Measurements from ENCODE around the gene CYBA. TPM values are rescaled to one million over a fixed set of nuclear protein-coding genes. Genes with fewer than 3 reads are reported as not detected.
A peak's percentile ranks its signal among the peaks of the same experiment; 100 is the strongest.

The CYBA gene
- total and polyA plus RNA-seq, 2 of the 13 experiments (the other 11 are each of a cell fraction or from before 2014, with no cell fraction given), result 196 to 250 TPM

DNA sequence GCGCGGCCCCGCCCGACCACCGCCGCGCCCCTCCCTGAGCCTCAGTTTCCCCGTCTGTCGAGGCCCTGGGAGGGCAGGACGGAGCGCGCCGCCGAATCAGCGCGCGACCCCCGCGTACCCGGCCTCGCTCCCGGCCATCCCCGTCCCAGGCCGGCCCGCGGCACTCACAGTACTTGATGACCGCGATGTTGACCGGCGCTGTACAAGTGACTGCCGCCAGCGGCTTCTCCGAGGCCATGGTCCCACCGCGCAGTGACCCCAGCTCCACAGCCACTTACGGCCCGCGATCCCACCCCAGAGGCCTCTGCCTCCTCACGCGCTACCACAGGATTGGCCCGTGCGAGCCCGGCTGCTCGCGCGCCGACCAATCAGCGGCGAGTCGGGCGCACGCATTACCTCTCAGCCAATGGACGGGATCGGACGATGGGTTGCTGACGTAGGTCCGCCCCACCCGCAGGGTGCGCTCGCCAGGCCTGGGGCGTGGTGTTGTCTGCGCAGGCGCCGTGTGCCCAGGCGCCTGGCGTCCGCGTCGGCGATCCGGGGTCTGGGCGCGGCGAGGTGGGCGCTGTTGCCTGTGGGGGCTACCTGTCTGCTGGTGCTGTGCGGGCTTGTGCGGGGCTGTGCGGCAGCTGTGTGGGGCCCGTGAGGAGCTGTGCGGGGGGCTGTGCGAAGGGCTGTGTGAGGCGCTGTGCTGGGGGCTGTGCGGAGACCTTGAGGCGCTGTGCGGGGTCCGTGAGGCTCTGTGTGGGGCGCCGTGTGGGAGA, 12.2 kb upstream of the CYBA start, which contains the start of gene MVD (continued):
- TF ChIP-seq ESRRA (CRISPR knock-in tag; IDR thresholded peaks at IDR 0.05; ENCODE audit: low read depth) (no peak; the same call in 1 of the 2 replicates), KDM3A (CRISPR knock-in tag; IDR thresholded peaks at IDR 0.05; ENCODE audit: low read depth) (peak; percentile 90), ZNF232 (CRISPR knock-in tag; IDR thresholded peaks at IDR 0.05; ENCODE audit: borderline replicate concordance) (peak; percentile 67), SPEN (CRISPR knock-in tag; IDR thresholded peaks at IDR 0.05; ENCODE audit: low read depth) (peak; percentile 92), SRSF9 (IDR thresholded peaks at IDR 0.05; ENCODE audit: borderline replicate concordance, insufficient read depth, low read depth, low read length, poor library complexity, severe bottlenecking) (no peak), PHF5A (CRISPR knock-in tag; IDR thresholded peaks at IDR 0.05; ENCODE audit: low read depth, unreplicated experiment) (peak; percentile 87), ZFP82 (CRISPR knock-in tag; IDR thresholded peaks at IDR 0.05; ENCODE audit: borderline replicate concordance) (peak; percentile 81; the same call in 1 of the 2 replicates), MLLT10 (CRISPR knock-in tag; IDR thresholded peaks at IDR 0.05) (no peak), NFKBIZ (CRISPR knock-in tag; IDR thresholded peaks at IDR 0.05) (no peak; the same call in 1 of the 2 replicates), NR2F1 (CRISPR knock-in tag; IDR thresholded peaks at IDR 0.05) (no peak), ZNF614 (CRISPR knock-in tag; IDR thresholded peaks at IDR 0.05; ENCODE audit: borderline replicate concordance) (0 out of 2 replicates have a peak, but pooled peaks have one; percentile 41), SMAD1 (CRISPR knock-in tag; IDR thresholded peaks at IDR 0.05; ENCODE audit: borderline replicate concordance, low read depth) (peak; percentile 80; the same call in 1 of the 2 replicates), ZNF331 (CRISPR knock-in tag; IDR thresholded peaks at IDR 0.05) (no peak; the same call in 1 of the 2 replicates), ZNF724P (CRISPR knock-in tag; IDR thresholded peaks at IDR 0.05; ENCODE audit: borderline replicate concordance) (peak; percentile 89; the same call in 1 of the 2 replicates), SMAD3 (CRISPR knock-in tag; IDR thresholded peaks at IDR 0.05) (no peak), AGO1 (IDR thresholded peaks at IDR 0.05; ENCODE audit: low read depth, low read length, poor library complexity, severe bottlenecking) (peak; percentile 74), NFE2L1 (CRISPR knock-in tag; IDR thresholded peaks at IDR 0.05; ENCODE audit: borderline replicate concordance) (no peak)
- TF ChIP-seq, protein P1, sequence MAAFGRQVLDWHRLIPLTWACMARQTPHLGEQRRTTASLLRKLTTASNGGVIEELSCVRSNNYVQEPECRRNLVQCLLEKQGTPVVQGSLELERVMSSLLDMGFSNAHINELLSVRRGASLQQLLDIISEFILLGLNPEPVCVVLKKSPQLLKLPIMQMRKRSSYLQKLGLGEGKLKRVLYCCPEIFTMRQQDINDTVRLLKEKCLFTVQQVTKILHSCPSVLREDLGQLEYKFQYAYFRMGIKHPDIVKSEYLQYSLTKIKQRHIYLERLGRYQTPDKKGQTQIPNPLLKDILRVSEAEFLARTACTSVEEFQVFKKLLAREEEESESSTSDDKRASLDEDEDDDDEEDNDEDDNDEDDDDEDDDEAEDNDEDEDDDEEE (CRISPR knock-in tag; IDR thresholded peaks at IDR 0.05), result peak; percentile 76
- TF ChIP-seq, protein P2, sequence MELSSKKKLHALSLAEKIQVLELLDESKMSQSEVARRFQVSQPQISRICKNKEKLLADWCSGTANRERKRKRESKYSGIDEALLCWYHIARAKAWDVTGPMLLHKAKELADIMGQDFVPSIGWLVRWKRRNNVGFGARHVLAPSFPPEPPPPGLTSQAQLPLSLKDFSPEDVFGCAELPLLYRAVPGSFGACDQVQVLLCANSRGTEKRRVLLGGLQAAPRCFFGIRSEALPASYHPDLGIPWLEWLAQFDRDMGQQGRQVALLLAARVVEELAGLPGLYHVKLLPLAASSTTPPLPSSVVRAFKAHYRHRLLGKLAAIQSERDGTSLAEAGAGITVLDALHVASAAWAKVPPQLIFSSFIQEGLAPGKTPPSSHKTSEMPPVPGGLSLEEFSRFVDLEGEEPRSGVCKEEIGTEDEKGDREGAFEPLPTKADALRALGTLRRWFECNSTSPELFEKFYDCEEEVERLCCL (CRISPR knock-in tag; IDR thresholded peaks at IDR 0.05; ENCODE audit: borderline replicate concordance), result peak; percentile 57; the same call in 1 of the 2 replicates
- TF ChIP-seq, protein P3, sequence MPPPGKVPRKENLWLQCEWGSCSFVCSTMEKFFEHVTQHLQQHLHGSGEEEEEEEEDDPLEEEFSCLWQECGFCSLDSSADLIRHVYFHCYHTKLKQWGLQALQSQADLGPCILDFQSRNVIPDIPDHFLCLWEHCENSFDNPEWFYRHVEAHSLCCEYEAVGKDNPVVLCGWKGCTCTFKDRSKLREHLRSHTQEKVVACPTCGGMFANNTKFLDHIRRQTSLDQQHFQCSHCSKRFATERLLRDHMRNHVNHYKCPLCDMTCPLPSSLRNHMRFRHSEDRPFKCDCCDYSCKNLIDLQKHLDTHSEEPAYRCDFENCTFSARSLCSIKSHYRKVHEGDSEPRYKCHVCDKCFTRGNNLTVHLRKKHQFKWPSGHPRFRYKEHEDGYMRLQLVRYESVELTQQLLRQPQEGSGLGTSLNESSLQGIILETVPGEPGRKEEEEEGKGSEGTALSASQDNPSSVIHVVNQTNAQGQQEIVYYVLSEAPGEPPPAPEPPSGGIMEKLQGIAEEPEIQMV (CRISPR knock-in tag; IDR thresholded peaks at IDR 0.05; ENCODE audit: low read depth), result peak; percentile 98
- TF ChIP-seq, protein P4, sequence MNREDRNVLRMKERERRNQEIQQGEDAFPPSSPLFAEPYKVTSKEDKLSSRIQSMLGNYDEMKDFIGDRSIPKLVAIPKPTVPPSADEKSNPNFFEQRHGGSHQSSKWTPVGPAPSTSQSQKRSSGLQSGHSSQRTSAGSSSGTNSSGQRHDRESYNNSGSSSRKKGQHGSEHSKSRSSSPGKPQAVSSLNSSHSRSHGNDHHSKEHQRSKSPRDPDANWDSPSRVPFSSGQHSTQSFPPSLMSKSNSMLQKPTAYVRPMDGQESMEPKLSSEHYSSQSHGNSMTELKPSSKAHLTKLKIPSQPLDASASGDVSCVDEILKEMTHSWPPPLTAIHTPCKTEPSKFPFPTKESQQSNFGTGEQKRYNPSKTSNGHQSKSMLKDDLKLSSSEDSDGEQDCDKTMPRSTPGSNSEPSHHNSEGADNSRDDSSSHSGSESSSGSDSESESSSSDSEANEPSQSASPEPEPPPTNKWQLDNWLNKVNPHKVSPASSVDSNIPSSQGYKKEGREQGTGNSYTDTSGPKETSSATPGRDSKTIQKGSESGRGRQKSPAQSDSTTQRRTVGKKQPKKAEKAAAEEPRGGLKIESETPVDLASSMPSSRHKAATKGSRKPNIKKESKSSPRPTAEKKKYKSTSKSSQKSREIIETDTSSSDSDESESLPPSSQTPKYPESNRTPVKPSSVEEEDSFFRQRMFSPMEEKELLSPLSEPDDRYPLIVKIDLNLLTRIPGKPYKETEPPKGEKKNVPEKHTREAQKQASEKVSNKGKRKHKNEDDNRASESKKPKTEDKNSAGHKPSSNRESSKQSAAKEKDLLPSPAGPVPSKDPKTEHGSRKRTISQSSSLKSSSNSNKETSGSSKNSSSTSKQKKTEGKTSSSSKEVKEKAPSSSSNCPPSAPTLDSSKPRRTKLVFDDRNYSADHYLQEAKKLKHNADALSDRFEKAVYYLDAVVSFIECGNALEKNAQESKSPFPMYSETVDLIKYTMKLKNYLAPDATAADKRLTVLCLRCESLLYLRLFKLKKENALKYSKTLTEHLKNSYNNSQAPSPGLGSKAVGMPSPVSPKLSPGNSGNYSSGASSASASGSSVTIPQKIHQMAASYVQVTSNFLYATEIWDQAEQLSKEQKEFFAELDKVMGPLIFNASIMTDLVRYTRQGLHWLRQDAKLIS (CRISPR knock-in tag; IDR thresholded peaks at IDR 0.05), result 0 out of 2 replicates have a peak, but pooled peaks have one; percentile 78
